AG04449 (cell line): Measurements from ENCODE around the gene MYOT.

Experiments
- CTCF ChIA-PET: fragments of 350-600 bp; formaldehyde crosslinking; extraction: SDS; loops from one replicate; lab custom pipeline; 2021; ENCODE audit warnings: antibody characterized with exemption; lab: Yijun Ruan, JAX
- POLR2A ChIA-PET: fragments of 400-600, 350-600 bp; formaldehyde crosslinking; extraction: SDS; loops from one replicate; lab custom pipeline; 2020; ENCODE audit warnings: antibody characterized with exemption, inconsistent platforms; lab: Yijun Ruan, JAX
- DNase-seq: peaks from one replicate; pipeline ENCODE4 v3.0.0-alpha.2; 2010; ENCODE audit warnings: low read depth, low spot score
- H3K4me3 ChIP-seq: 2 replicates; pipeline ENCODE4 v1.5.1; 2011; ENCODE audit warnings: low read depth, mild to moderate bottlenecking, control low read depth, low read length
- TF ChIP-seq, protein P1 (sequence below): IDR thresholded peaks from one replicate; pipeline ENCODE4 v1.5.1; 2011; ENCODE audit warnings: mild to moderate bottlenecking, moderate library complexity, low read length, control low read depth, inconsistent platforms; ENCODE audit not compliant: insufficient read depth; ENCODE audit errors: missing control alignments

Gene MYOT

DNA sequence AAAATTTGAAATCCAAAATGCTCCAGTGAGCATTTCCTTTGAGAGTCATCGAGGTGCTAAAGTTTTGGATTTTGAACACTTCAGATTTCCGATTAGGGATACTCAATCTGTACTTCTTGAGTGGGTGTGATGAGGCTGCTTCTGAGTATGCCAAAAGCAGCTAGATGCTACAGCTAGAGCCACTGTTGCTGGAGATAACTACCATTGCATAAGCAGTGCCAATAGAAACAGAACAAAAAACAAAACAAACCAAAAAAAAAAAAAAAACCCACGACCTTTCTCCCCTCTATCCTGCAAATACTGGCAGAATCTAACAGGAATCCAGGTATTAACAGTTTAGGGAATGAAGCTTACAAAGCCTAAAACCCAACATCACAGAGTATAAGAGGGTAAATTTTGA is 65.1 kb downstream of the MYOT start:
- CTCF ChIA-PET: interaction anchor here (1.5 kb wide), 1 partner anchor 13 kb away, joined by 3 read pairs; no protein-coding TSS in a partner anchor

DNA sequence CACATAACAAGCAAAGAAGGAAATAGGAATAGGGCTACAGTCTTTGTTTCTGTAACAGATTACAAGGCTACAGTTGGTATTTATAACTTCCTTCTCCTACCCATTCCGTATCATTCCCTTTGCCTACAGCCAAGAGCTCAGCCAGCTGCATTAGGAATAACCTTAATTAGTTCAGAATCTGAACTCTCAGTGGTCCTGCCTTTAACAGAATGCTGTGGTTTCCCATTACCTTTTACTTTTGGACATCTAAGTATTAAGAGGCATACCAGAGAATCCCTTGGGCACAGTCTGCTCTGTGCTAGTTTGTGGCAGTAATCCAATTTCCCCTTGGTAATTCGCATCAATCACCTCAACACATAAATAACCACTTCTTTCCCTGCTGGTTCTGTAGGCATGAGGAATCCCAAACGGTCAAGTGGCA is 65.8 kb downstream of the MYOT start:
- DNase-seq: no peak
- ChIA-PET CTCF (interaction anchor here (1.5 kb wide), 1 partner anchor 14 kb away, joined by 3 read pairs; no protein-coding TSS in a partner anchor), POLR2A (interaction anchor here (1.0 kb wide), 1 partner anchor 17 kb away, joined by 4 read pairs; no protein-coding TSS in a partner anchor)
- no peak overlapping the region for H3K4me3 ChIP-seq
- TF ChIP-seq, protein P1, sequence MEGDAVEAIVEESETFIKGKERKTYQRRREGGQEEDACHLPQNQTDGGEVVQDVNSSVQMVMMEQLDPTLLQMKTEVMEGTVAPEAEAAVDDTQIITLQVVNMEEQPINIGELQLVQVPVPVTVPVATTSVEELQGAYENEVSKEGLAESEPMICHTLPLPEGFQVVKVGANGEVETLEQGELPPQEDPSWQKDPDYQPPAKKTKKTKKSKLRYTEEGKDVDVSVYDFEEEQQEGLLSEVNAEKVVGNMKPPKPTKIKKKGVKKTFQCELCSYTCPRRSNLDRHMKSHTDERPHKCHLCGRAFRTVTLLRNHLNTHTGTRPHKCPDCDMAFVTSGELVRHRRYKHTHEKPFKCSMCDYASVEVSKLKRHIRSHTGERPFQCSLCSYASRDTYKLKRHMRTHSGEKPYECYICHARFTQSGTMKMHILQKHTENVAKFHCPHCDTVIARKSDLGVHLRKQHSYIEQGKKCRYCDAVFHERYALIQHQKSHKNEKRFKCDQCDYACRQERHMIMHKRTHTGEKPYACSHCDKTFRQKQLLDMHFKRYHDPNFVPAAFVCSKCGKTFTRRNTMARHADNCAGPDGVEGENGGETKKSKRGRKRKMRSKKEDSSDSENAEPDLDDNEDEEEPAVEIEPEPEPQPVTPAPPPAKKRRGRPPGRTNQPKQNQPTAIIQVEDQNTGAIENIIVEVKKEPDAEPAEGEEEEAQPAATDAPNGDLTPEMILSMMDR: no peak

More for the DNA sequence above, 65.1 kb downstream of the MYOT start:
- no peak for DNase-seq
- POLR2A ChIA-PET: interaction anchor here (1.0 kb wide), 1 partner anchor 16 kb away, joined by 4 read pairs; no protein-coding TSS in a partner anchor
- TF ChIP-seq, protein P1: no peak
- no peak overlapping the region for H3K4me3 ChIP-seq

DNA sequence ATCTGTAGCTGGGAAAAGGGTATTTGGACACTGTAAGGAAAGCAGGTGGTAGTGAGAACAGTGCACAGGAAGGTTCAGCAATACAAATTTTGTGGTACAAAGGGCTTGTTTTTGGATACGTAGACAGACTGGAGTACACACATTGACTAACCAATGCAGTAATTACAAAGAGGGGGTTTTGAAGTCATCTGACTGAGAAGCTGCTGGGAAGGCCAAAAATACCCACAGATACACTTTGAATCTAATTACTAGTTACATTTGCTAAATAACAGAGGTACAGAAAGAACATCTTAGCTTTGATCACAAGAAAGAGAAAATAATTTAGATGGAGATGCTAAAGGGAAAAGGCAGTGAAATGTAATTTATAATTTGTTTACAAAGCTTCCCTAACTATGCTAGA is 67.5 kb downstream of the MYOT start:
- CTCF ChIA-PET: interaction anchor here (0.6 to 1.5 kb wide), 5 partner anchors 13 to 156 kb away, joined by 3 to 5 read pairs (median 3); no protein-coding TSS in a partner anchor
- POLR2A ChIA-PET: no interaction called here
- DNase-seq: no peak
- H3K4me3 ChIP-seq: no peak overlapping the region
- TF ChIP-seq, protein P1: no peak

DNA sequence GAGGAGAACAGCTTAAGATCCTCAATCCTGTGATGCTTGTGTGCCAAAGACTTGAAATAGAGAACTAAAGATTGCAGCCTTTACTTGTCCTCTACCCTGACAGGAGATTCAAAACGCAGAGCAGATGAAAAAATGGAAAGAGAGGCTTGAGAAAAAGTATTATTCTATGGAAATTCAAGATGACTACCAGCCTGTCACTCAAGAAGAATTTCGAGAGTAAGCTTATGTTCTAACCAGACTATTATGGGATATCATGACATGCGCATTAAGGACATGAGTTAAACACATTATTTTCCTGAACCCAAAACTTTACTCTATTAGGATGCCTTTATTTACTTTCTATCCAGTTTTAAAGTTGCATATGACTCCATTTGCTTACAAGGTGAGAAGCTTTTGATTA is 68.0 kb downstream of the MYOT start:
- TF ChIP-seq, protein P1: no peak
- H3K4me3 ChIP-seq: no peak overlapping the region
- CTCF ChIA-PET: interaction anchor here (1.0 to 1.5 kb wide), 4 partner anchors 13 to 157 kb away, joined by 3 to 5 read pairs (median 3); no protein-coding TSS in a partner anchor
- DNase-seq: no peak
- POLR2A ChIA-PET: no interaction called here
